ENCODE data around the gene SIPA1.
A peak's percentile ranks its signal among the peaks of the same experiment; 100 is the strongest.

Gene SIPA1

DNA sequence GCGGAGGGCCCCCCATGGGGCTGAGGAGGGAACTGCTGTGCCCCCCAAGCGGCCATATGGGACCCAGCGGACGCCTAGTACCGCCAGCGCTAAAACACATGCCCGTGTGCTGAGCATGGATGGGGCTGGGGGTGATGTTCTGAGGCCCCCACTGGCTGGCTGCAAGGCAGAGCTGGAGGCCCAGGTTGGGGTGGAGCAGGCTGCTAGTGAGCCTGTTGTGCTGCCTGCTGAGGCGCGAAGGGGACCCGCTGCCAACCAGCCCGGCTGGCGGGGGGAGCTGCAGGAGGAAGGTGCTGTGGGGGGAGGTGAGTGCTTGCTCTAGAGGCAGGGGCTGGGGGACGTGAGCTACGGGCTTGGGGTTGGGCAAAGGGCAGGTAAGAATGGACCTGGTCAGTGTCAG is 19.1 kb upstream of the SIPA1 start:
- Histone ChIP-seq H3K9me3 (ENCODE audit: control insufficient read depth, low read length) (no peaks in the 10 kb centered on the region), H4K91ac (ENCODE audit: low read length) (no peak overlapping the region), H2AK5ac (ENCODE audit: low read length, severe bottlenecking) (no peak overlapping the region), H2AFZ (ENCODE audit: low read depth, low read length) (no peak overlapping the region), H3K79me1 (replicated peaks; ENCODE audit: low read length, poor library complexity, severe bottlenecking) (peaks cover 33% of the 10 kb centered on the region), H3K4ac (ENCODE audit: low read depth in 1 of 2, low read length in 2 of 2) (no peak overlapping the region), H3K36me3 (ENCODE audit: control insufficient read depth in 1 of 2, insufficient read depth in 2 of 2, low read depth in 1 of 2, low read length in 2 of 2) (peaks cover 61 to 67% of the 10 kb centered on the region in 2 experiments), H3K23ac (ENCODE audit: low read length in 2 of 2) (no peak overlapping the region), H3K27ac (ENCODE audit: low read length, poor library complexity, severe bottlenecking) (no peak overlapping the region), H2BK12ac (ENCODE audit: low read length in 2 of 2) (no peak overlapping the region), H3K27me3 (ENCODE audit: control insufficient read depth in 1 of 2, insufficient read depth in 1 of 2, low read length in 2 of 2) (no peaks in the 10 kb centered on the region), H4K8ac (ENCODE audit: low read length) (no peak overlapping the region), H3K4me3 (ENCODE audit: insufficient read depth in 1 of 2, low read depth in 1 of 2, low read length in 2 of 2) (no peak overlapping the region), H3K9ac (ENCODE audit: low read length) (no peak overlapping the region), H2BK15ac (ENCODE audit: low read depth, poor library complexity, severe bottlenecking) (no peak overlapping the region), H2BK120ac (ENCODE audit: low read depth, low read length) (no peak overlapping the region), H2BK5ac (ENCODE audit: low read depth, low read length, poor library complexity, severe bottlenecking) (no peak overlapping the region), H3K4me1 (ENCODE audit: control insufficient read depth, insufficient read depth, low read depth, low read length) (peaks cover 37% of the 10 kb centered on the region), H3K14ac (ENCODE audit: low read length in 2 of 2) (no peak overlapping the region), H3K18ac (ENCODE audit: low read depth in 1 of 2, low read length in 2 of 2) (no peak overlapping the region), H3K4me2 (ENCODE audit: low read length, poor library complexity, severe bottlenecking) (no peak overlapping the region)
- WGBS: 96% methylated on average over 14 of the region's 14 CpGs
- DNase-seq: no peak

DNA sequence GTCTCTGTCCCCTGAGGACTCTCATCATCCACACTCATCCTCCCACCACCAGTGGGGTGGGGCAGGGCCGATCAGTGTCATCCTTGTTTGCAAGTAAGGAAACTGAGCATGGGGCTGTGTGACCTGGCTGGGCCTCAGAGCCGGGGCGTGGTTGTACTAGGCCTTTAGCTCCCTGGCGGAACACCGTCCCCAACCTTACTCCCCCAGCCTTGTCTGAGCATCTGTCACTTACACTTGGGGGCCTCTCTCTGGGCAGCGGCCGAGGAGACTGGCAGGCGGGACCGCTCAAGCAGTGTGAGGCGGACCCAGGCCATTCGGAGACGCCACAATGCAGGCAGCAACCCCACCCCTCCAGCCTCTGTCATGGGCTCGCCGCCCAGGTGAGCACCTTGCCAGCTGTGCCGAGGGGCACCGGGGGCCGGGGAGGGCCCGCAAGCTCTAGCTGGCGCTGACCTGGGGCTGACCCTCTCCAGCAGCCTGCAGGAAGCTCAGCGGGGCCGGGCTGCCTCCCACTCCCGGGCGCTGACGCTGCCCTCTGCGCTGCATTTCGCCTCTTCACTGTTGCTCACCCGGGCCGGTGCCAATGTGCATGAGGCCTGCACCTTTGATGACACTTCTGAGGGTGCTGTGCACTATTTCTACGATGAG is 18.5 kb upstream of the SIPA1 start:
- H3K36me3 ChIP-seq (ENCODE audit: control insufficient read depth in 1 of 2, insufficient read depth in 2 of 2, low read depth in 1 of 2, low read length in 2 of 2): peaks cover 68 to 73% of the 10 kb centered on the region in 2 experiments

GRCh38 chr11:65620666-65621065 is 17.2 kb upstream of the SIPA1 start:
- peak overlapping the region; percentile 5 for H3K27ac ChIP-seq (ENCODE audit: low read length, poor library complexity, severe bottlenecking)
- no peak overlapping the region for H2AFZ ChIP-seq (ENCODE audit: low read depth, low read length)
- H2BK15ac ChIP-seq (ENCODE audit: low read depth, poor library complexity, severe bottlenecking): no peak overlapping the region
- no peak overlapping the region for H4K91ac ChIP-seq (ENCODE audit: low read length)
- no peak overlapping the region for H2AK5ac ChIP-seq (ENCODE audit: low read length, severe bottlenecking)
- no peak overlapping the region for H3K9ac ChIP-seq (ENCODE audit: low read length)
- H3K18ac ChIP-seq (ENCODE audit: low read depth in 1 of 2, low read length in 2 of 2): no peak overlapping the region
- H3K27me3 ChIP-seq (ENCODE audit: control insufficient read depth in 1 of 2, insufficient read depth in 1 of 2, low read length in 2 of 2): no peaks in the 10 kb centered on the region
- H3K14ac ChIP-seq (ENCODE audit: low read length in 2 of 2): no peak overlapping the region
- no peaks in the 10 kb centered on the region for H3K9me3 ChIP-seq (ENCODE audit: control insufficient read depth, low read length)
- no peak overlapping the region for H3K4ac ChIP-seq (ENCODE audit: low read depth in 1 of 2, low read length in 2 of 2)
- H3K23ac ChIP-seq (ENCODE audit: low read length in 2 of 2): no peak overlapping the region
- peaks cover 39% of the 10 kb centered on the region for H3K79me1 ChIP-seq (replicated peaks; ENCODE audit: low read length, poor library complexity, severe bottlenecking)
- DNase-seq: no peak
- H3K4me2 ChIP-seq (ENCODE audit: low read length, poor library complexity, severe bottlenecking): peak overlapping the region; percentile 0
- no peak overlapping the region for H2BK120ac ChIP-seq (ENCODE audit: low read depth, low read length)
- H3K4me3 ChIP-seq (ENCODE audit: insufficient read depth in 1 of 2, low read depth in 1 of 2, low read length in 2 of 2): no peak overlapping the region
- peaks cover 41% of the 10 kb centered on the region for H3K4me1 ChIP-seq (ENCODE audit: control insufficient read depth, insufficient read depth, low read depth, low read length)
- no peak overlapping the region for H4K8ac ChIP-seq (ENCODE audit: low read length)
- H2BK12ac ChIP-seq (ENCODE audit: low read length in 2 of 2): no peak overlapping the region
- no peak overlapping the region for H2BK5ac ChIP-seq (ENCODE audit: low read depth, low read length, poor library complexity, severe bottlenecking)
- WGBS: 95% methylated on average over 19 of the region's 19 CpGs
- peaks cover 80 to 84% of the 10 kb centered on the region in 2 experiments for H3K36me3 ChIP-seq (ENCODE audit: control insufficient read depth in 1 of 2, insufficient read depth in 2 of 2, low read depth in 1 of 2, low read length in 2 of 2)

More for the DNA sequence above, 18.5 kb upstream of the SIPA1 start:
- Histone ChIP-seq H2BK120ac (ENCODE audit: low read depth, low read length) (no peak overlapping the region), H3K4me3 (ENCODE audit: insufficient read depth in 1 of 2, low read depth in 1 of 2, low read length in 2 of 2) (no peak overlapping the region), H3K18ac (ENCODE audit: low read depth in 1 of 2, low read length in 2 of 2) (no peak overlapping the region), H2BK15ac (ENCODE audit: low read depth, poor library complexity, severe bottlenecking) (no peak overlapping the region), H2BK5ac (ENCODE audit: low read depth, low read length, poor library complexity, severe bottlenecking) (no peak overlapping the region), H3K14ac (ENCODE audit: low read length in 2 of 2) (no peak overlapping the region), H3K23ac (ENCODE audit: low read length in 2 of 2) (no peak overlapping the region), H4K8ac (ENCODE audit: low read length) (no peak overlapping the region), H3K9ac (ENCODE audit: low read length) (no peak overlapping the region), H2BK12ac (ENCODE audit: low read length in 2 of 2) (no peak overlapping the region), H3K79me1 (replicated peaks; ENCODE audit: low read length, poor library complexity, severe bottlenecking) (peaks cover 36% of the 10 kb centered on the region), H3K27me3 (ENCODE audit: control insufficient read depth in 1 of 2, insufficient read depth in 1 of 2, low read length in 2 of 2) (no peaks in the 10 kb centered on the region), H4K91ac (ENCODE audit: low read length) (no peak overlapping the region), H2AFZ (ENCODE audit: low read depth, low read length) (no peak overlapping the region), H2AK5ac (ENCODE audit: low read length, severe bottlenecking) (no peak overlapping the region), H3K4ac (ENCODE audit: low read depth in 1 of 2, low read length in 2 of 2) (no peak overlapping the region), H3K4me1 (ENCODE audit: control insufficient read depth, insufficient read depth, low read depth, low read length) (peaks cover 37% of the 10 kb centered on the region), H3K27ac (ENCODE audit: low read length, poor library complexity, severe bottlenecking) (no peak overlapping the region), H3K4me2 (ENCODE audit: low read length, poor library complexity, severe bottlenecking) (no peak overlapping the region), H3K9me3 (ENCODE audit: control insufficient read depth, low read length) (no peaks in the 10 kb centered on the region)
- DNase-seq: no peak
- 94% methylated on average over 29 of the region's 29 CpGs for WGBS

DNA sequence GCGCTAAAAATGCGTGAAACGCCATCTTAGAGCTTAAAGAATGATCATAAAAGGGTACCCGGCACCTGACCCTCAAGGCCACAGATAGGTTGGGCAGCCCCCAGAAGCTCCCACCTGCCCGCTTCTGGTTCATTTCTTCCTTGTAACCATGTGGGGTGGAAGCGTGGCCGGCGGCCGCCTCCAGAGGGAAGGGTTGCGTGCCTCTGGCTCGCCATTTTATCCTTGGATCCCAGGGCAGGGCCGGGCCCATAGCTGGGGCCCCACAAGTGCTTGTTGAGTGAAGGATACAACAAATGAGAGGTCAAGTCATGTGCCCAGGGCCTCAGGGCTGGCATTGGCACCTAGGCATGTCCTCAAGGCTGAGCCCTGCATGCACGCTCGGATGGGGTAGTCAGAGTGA is 16.4 kb upstream of the SIPA1 start:
- Histone ChIP-seq H3K27me3 (ENCODE audit: control insufficient read depth in 1 of 2, insufficient read depth in 1 of 2, low read length in 2 of 2) (no peaks in the 10 kb centered on the region), H3K14ac (ENCODE audit: low read length in 2 of 2) (no peak overlapping the region), H3K18ac (ENCODE audit: low read depth in 1 of 2, low read length in 2 of 2) (no peak overlapping the region), H2BK15ac (ENCODE audit: low read depth, poor library complexity, severe bottlenecking) (no peak overlapping the region), H2AK5ac (ENCODE audit: low read length, severe bottlenecking) (peak overlapping the region; percentile 2), H3K27ac (ENCODE audit: low read length, poor library complexity, severe bottlenecking) (peak overlapping the region; percentile 9), H4K8ac (ENCODE audit: low read length) (no peak overlapping the region), H3K9ac (ENCODE audit: low read length) (no peak overlapping the region), H3K23ac (ENCODE audit: low read length in 2 of 2) (no peak overlapping the region), H3K79me1 (replicated peaks; ENCODE audit: low read length, poor library complexity, severe bottlenecking) (peaks cover 39% of the 10 kb centered on the region), H3K9me3 (ENCODE audit: control insufficient read depth, low read length) (no peaks in the 10 kb centered on the region), H3K4me1 (ENCODE audit: control insufficient read depth, insufficient read depth, low read depth, low read length) (peaks cover 43% of the 10 kb centered on the region), H2BK5ac (ENCODE audit: low read depth, low read length, poor library complexity, severe bottlenecking) (no peak overlapping the region), H3K36me3 (ENCODE audit: control insufficient read depth in 1 of 2, insufficient read depth in 2 of 2, low read depth in 1 of 2, low read length in 2 of 2) (peaks cover 88 to 92% of the 10 kb centered on the region in 2 experiments), H3K4me2 (ENCODE audit: low read length, poor library complexity, severe bottlenecking) (no peak overlapping the region), H3K4ac (ENCODE audit: low read depth in 1 of 2, low read length in 2 of 2) (no peak overlapping the region), H4K91ac (ENCODE audit: low read length) (no peak overlapping the region), H2BK12ac (ENCODE audit: low read length in 2 of 2) (no peak overlapping the region), H3K4me3 (ENCODE audit: insufficient read depth in 1 of 2, low read depth in 1 of 2, low read length in 2 of 2) (no peak overlapping the region), H2AFZ (ENCODE audit: low read depth, low read length) (no peak overlapping the region), H2BK120ac (ENCODE audit: low read depth, low read length) (no peak overlapping the region)
- 98% methylated on average over 14 of the region's 14 CpGs for WGBS
- DNase-seq: no peak
